ENCODE data around the gene PLPP1. TPM values are rescaled to one million over a fixed set of nuclear protein-coding genes. Genes with fewer than 3 reads are reported as not detected.

PLPP1 gene
- total RNA-seq, 2 donors from 2014 or later, result 5.9 to 6.8 TPM

GRCh38 chr5:55441107-55441771 lies 93.5 kb downstream of the PLPP1 start:
- no peak for DNase-seq (ENCODE audit: low spot score)

GRCh38 chr5:55440188-55440646 lies 94.5 kb downstream of the PLPP1 start:
- Mint-ChIP-seq H3K27ac (peak overlapping the region in 1 of 2 donors; percentile 45), H3K27me3 (no peaks in the 10 kb centered on the region), H3K36me3 (peaks cover 2% of the 10 kb centered on the region), H3K9me3 (no peaks in the 10 kb centered on the region), H3K4me1 (ENCODE audit: low read depth in 2 of 2) (no peaks in the 10 kb centered on the region), H3K4me3 (no peak overlapping the region)
- ATAC-seq (no peak), DNase-seq (ENCODE audit: low spot score) (no peak)

More at GRCh38 chr5:55441107-55441771, 93.5 kb downstream of the PLPP1 start:
- no peak overlapping the region for H3K4me3 Mint-ChIP-seq
- no peaks in the 10 kb centered on the region for H3K4me1 Mint-ChIP-seq (ENCODE audit: low read depth in 2 of 2)
- ATAC-seq, result no peak
- no peaks in the 10 kb centered on the region for H3K36me3 Mint-ChIP-seq
- H3K27me3 Mint-ChIP-seq, result peaks cover 0 to 4% of the 10 kb centered on the region in 2 donors
- H3K9me3 Mint-ChIP-seq, result no peaks in the 10 kb centered on the region
- H3K27ac Mint-ChIP-seq, result no peak overlapping the region

GRCh38 chr5:55438998-55439397 lies 95.8 kb downstream of the PLPP1 start:
- Mint-ChIP-seq H3K27ac (no peak overlapping the region), H3K9me3 (peaks cover 12% of the 10 kb centered on the region), H3K36me3 (peaks cover 14% of the 10 kb centered on the region), H3K27me3 (no peaks in the 10 kb centered on the region), H3K4me3 (no peak overlapping the region), H3K4me1 (ENCODE audit: low read depth in 2 of 2) (no peaks in the 10 kb centered on the region)
- ATAC-seq, result no peak
- no peak for DNase-seq (ENCODE audit: low spot score)

- H3K27me3 Mint-ChIP-seq, result no peaks in the 10 kb centered on the region
- H3K27ac Mint-ChIP-seq, result no peak overlapping the region
- H3K4me3 Mint-ChIP-seq, result no peak overlapping the region
- H3K36me3 Mint-ChIP-seq, result peaks cover 17% of the 10 kb centered on the region
- H3K4me1 Mint-ChIP-seq (ENCODE audit: low read depth in 2 of 2), result no peaks in the 10 kb centered on the region
- DNase-seq (ENCODE audit: low spot score) (no peak), ATAC-seq (peak in 1 of 2 donors; percentile 38)
- H3K9me3 Mint-ChIP-seq, result peaks cover 14% of the 10 kb centered on the region
Observed at GRCh38 chr5:55437859-55438206, 96.9 kb downstream of the PLPP1 start.

- DNase-seq (ENCODE audit: low spot score) (no peak), ATAC-seq (no peak)
- H3K4me1 Mint-ChIP-seq (ENCODE audit: low read depth in 2 of 2), result no peaks in the 10 kb centered on the region
- H3K36me3 Mint-ChIP-seq, result peaks cover 21% of the 10 kb centered on the region
- no peak overlapping the region for H3K27ac Mint-ChIP-seq
- no peak overlapping the region for H3K4me3 Mint-ChIP-seq
- H3K27me3 Mint-ChIP-seq, result no peaks in the 10 kb centered on the region
- peaks cover 15% of the 10 kb centered on the region for H3K9me3 Mint-ChIP-seq
Observed at GRCh38 chr5:55437452-55437851, 97.3 kb downstream of the PLPP1 start.

GRCh38 chr5:55432549-55432948 lies 102.2 kb downstream of the PLPP1 start:
- no peak overlapping the region for H3K4me3 Mint-ChIP-seq
- H3K27me3 Mint-ChIP-seq, result no peaks in the 10 kb centered on the region

GRCh38 chr5:55429613-55430253 lies 105.0 kb downstream of the PLPP1 start:
- Mint-ChIP-seq H3K36me3 (peaks cover 63% of the 10 kb centered on the region), H3K27me3 (no peaks in the 10 kb centered on the region), H3K4me1 (ENCODE audit: low read depth in 2 of 2) (no peaks in the 10 kb centered on the region), H3K27ac (no peak overlapping the region), H3K9me3 (peaks cover 21% of the 10 kb centered on the region), H3K4me3 (no peak overlapping the region)
- ATAC-seq (no peak), DNase-seq (ENCODE audit: low spot score) (no peak)

More at GRCh38 chr5:55432549-55432948, 102.2 kb downstream of the PLPP1 start:
- no peak overlapping the region for H3K27ac Mint-ChIP-seq
- no peaks in the 10 kb centered on the region for H3K4me1 Mint-ChIP-seq (ENCODE audit: low read depth in 2 of 2)
- ATAC-seq (no peak), DNase-seq (ENCODE audit: low spot score) (no peak)
- H3K9me3 Mint-ChIP-seq, result peaks cover 25% of the 10 kb centered on the region
- peaks cover 64% of the 10 kb centered on the region for H3K36me3 Mint-ChIP-seq

GRCh38 chr5:55429221-55429612 lies 105.5 kb downstream of the PLPP1 start:
- ATAC-seq, result no peak
- no peak for DNase-seq (ENCODE audit: low spot score)
- H3K4me1 Mint-ChIP-seq (ENCODE audit: low read depth in 2 of 2), result no peaks in the 10 kb centered on the region
- peaks cover 15% of the 10 kb centered on the region for H3K9me3 Mint-ChIP-seq
- no peak overlapping the region for H3K4me3 Mint-ChIP-seq
- H3K36me3 Mint-ChIP-seq, result peaks cover 58% of the 10 kb centered on the region
- H3K27me3 Mint-ChIP-seq, result no peaks in the 10 kb centered on the region
- no peak overlapping the region for H3K27ac Mint-ChIP-seq

- Mint-ChIP-seq H3K27ac (no peak overlapping the region), H3K36me3 (peaks cover 61% of the 10 kb centered on the region), H3K4me1 (ENCODE audit: low read depth in 2 of 2) (peaks cover 0 to 14% of the 10 kb centered on the region in 2 donors), H3K27me3 (no peaks in the 10 kb centered on the region), H3K9me3 (peaks cover 7% of the 10 kb centered on the region), H3K4me3 (no peak overlapping the region)
- ATAC-seq (no peak), DNase-seq (ENCODE audit: low spot score) (no peak)
Observed at GRCh38 chr5:55427157-55427556, 107.6 kb downstream of the PLPP1 start.

GRCh38 chr5:55426455-55426854 lies 108.3 kb downstream of the PLPP1 start:
- no peak for DNase-seq (ENCODE audit: low spot score)
- Mint-ChIP-seq H3K27me3 (no peaks in the 10 kb centered on the region), H3K36me3 (peaks cover 58% of the 10 kb centered on the region), H3K9me3 (peaks cover 5% of the 10 kb centered on the region), H3K4me3 (no peak overlapping the region), H3K27ac (no peak overlapping the region), H3K4me1 (ENCODE audit: low read depth in 2 of 2) (peaks cover 0 to 17% of the 10 kb centered on the region in 2 donors)
- no peak for ATAC-seq

- ATAC-seq (peak; percentile 79 to 100), DNase-seq (ENCODE audit: low spot score) (no peak)
- Mint-ChIP-seq H3K4me1 (ENCODE audit: low read depth in 2 of 2) (peaks cover 9 to 38% of the 10 kb centered on the region in 2 donors), H3K27me3 (no peaks in the 10 kb centered on the region), H3K9me3 (no peaks in the 10 kb centered on the region), H3K27ac (peak overlapping the region in 1 of 2 donors; percentile 1), H3K36me3 (peaks cover 20% of the 10 kb centered on the region), H3K4me3 (peak overlapping the region; percentile 28)
Observed at GRCh38 chr5:55421074-55421529, 113.7 kb downstream of the PLPP1 start.

- H3K9me3 Mint-ChIP-seq, result no peaks in the 10 kb centered on the region
- H3K4me1 Mint-ChIP-seq (ENCODE audit: low read depth in 2 of 2), result peaks cover 9 to 38% of the 10 kb centered on the region in 2 donors
- peak overlapping the region in 1 of 2 donors; percentile 31 for H3K27ac Mint-ChIP-seq
- no peak for DNase-seq (ENCODE audit: low spot score)
- no peak overlapping the region for H3K4me3 Mint-ChIP-seq
- ATAC-seq, result no peak
- H3K36me3 Mint-ChIP-seq, result peaks cover 20% of the 10 kb centered on the region
- no peaks in the 10 kb centered on the region for H3K27me3 Mint-ChIP-seq
Observed at GRCh38 chr5:55418994-55419968, 115.5 kb downstream of the PLPP1 start.

GRCh38 chr5:55416306-55416705 lies 118.5 kb downstream of the PLPP1 start:
- H3K27me3 Mint-ChIP-seq, result no peaks in the 10 kb centered on the region
- no peaks in the 10 kb centered on the region for H3K9me3 Mint-ChIP-seq
- H3K27ac Mint-ChIP-seq, result no peak overlapping the region
- H3K36me3 Mint-ChIP-seq, result peaks cover 10% of the 10 kb centered on the region
- peaks cover 9 to 19% of the 10 kb centered on the region in 2 donors for H3K4me1 Mint-ChIP-seq (ENCODE audit: low read depth in 2 of 2)
- no peak overlapping the region for H3K4me3 Mint-ChIP-seq
- DNase-seq (ENCODE audit: low spot score), result no peak
- no peak for ATAC-seq
